Measurements from ENCODE around the gene CADPS.
A peak's percentile ranks its signal among the peaks of the same experiment; 100 is the strongest.

CADPS gene

GRCh38 chr3:62686503-62687294 is 188.5 kb downstream of the CADPS start:
- peak; percentile 85 for DNase-seq (ENCODE audit: low spot score)

GRCh38 chr3:62682826-62683225 is 192.4 kb downstream of the CADPS start:
- DNase-seq (ENCODE audit: low spot score), result no peak

GRCh38 chr3:62679988-62680387 is 195.2 kb downstream of the CADPS start:
- DNase-seq (ENCODE audit: low spot score), result no peak

GRCh38 chr3:62678841-62679240 is 196.4 kb downstream of the CADPS start:
- no peak for DNase-seq (ENCODE audit: low spot score)

- DNase-seq (ENCODE audit: low spot score), result peak; percentile 48
These were observed 197.3 kb downstream of the CADPS start for GRCh38 chr3:62677926-62678325.

GRCh38 chr3:62676689-62677271 is 198.4 kb downstream of the CADPS start:
- peak; percentile 33 for DNase-seq (ENCODE audit: low spot score)

GRCh38 chr3:62675492-62675891 is 199.7 kb downstream of the CADPS start:
- DNase-seq (ENCODE audit: low spot score), result no peak

- DNase-seq (ENCODE audit: low spot score), result no peak
These were observed 202.3 kb downstream of the CADPS start for GRCh38 chr3:62672988-62673313.

GRCh38 chr3:62672270-62672987 is 202.8 kb downstream of the CADPS start:
- no peak for DNase-seq (ENCODE audit: low spot score)

- DNase-seq (ENCODE audit: low spot score), result no peak
These were observed 204.9 kb downstream of the CADPS start for GRCh38 chr3:62670351-62670750.

GRCh38 chr3:62669161-62669560 is 206.1 kb downstream of the CADPS start:
- DNase-seq (ENCODE audit: low spot score), result peak; percentile 70

- no peak for DNase-seq (ENCODE audit: low spot score)
These were observed 207.5 kb downstream of the CADPS start for GRCh38 chr3:62667714-62668113.

GRCh38 chr3:62665627-62666437 is 209.4 kb downstream of the CADPS start:
- peak; percentile 79 for DNase-seq (ENCODE audit: low spot score)

- DNase-seq (ENCODE audit: low spot score), result no peak
These were observed 212.5 kb downstream of the CADPS start for GRCh38 chr3:62662677-62663076.

GRCh38 chr3:62659660-62660059 is 215.6 kb downstream of the CADPS start:
- DNase-seq (ENCODE audit: low spot score), result peak; percentile 37

- DNase-seq (ENCODE audit: low spot score), result no peak
These were observed 219.5 kb downstream of the CADPS start for GRCh38 chr3:62655691-62656063.

- no peak for DNase-seq (ENCODE audit: low spot score)
These were observed 220.0 kb downstream of the CADPS start for GRCh38 chr3:62655056-62655690.

GRCh38 chr3:62653796-62654195 is 221.4 kb downstream of the CADPS start:
- no peak for DNase-seq (ENCODE audit: low spot score)

GRCh38 chr3:62647711-62648110 is 227.5 kb downstream of the CADPS start:
- DNase-seq (ENCODE audit: low spot score), result no peak

- no peak for DNase-seq (ENCODE audit: low spot score)
These were observed 230.7 kb downstream of the CADPS start for GRCh38 chr3:62644493-62644892.

- no peak for DNase-seq (ENCODE audit: low spot score)
These were observed 236.9 kb downstream of the CADPS start for GRCh38 chr3:62638316-62638715.

- no peak for DNase-seq (ENCODE audit: low spot score)
These were observed 238.9 kb downstream of the CADPS start for GRCh38 chr3:62636235-62636826.

Data from D341Med (cell line).